ENCODE results near the gene RASGRP4. TPM values are rescaled to one million over a fixed set of nuclear protein-coding genes. Genes with fewer than 3 reads are reported as not detected.

The RASGRP4 gene
- total and polyA plus RNA-seq, 10 donors: 1.7 to 59.9 (median 19.5) TPM

- intact Hi-C loops (cut with DNase I; ENCODE audit: low total_unique reads): no loop called here
- WGBS, 5 donors: 94 to 100% (median 96%) methylated on average over 2 of the region's 2 CpGs
- no peaks in the 10 kb centered on the region for H3K9me3 ChIP-seq
- no peak for DNase-seq
- H3K4me1 ChIP-seq: peaks cover 26 to 42% (median 32%) of the 10 kb centered on the region in 6 donors
- H3K4me3 ChIP-seq: no peak overlapping the region
- peaks cover 0 to 58% (median 38%) of the 10 kb centered on the region in 7 donors for H3K27me3 ChIP-seq (replicated peaks in 1 of 7)
- TF ChIP-seq CTCF (IDR thresholded peaks at IDR 0.05 in 8 of 11, conservative IDR thresholded peaks at IDR 0.05 in 3 of 11): no peak
- no peak for TF ChIP-seq POLR2A (IDR thresholded peaks at IDR 0.05)
- peaks cover 6 to 77% (median 61%) of the 10 kb centered on the region in 6 donors for H3K36me3 ChIP-seq
- no peak overlapping the region for H3K27ac ChIP-seq
Observed at GRCh38 chr19:38383743-38384142, 42.3 kb downstream of the RASGRP4 start.

GRCh38 chr19:38383184-38383583 lies 42.8 kb downstream of the RASGRP4 start:
- peaks cover 6 to 83% (median 64%) of the 10 kb centered on the region in 6 donors for H3K36me3 ChIP-seq
- TF ChIP-seq CTCF (IDR thresholded peaks at IDR 0.05 in 8 of 11, conservative IDR thresholded peaks at IDR 0.05 in 3 of 11) (no peak), POLR2A (IDR thresholded peaks at IDR 0.05) (no peak), POLR2AphosphoS5 (IDR thresholded peaks at IDR 0.05) (no peak)
- peaks cover 0 to 52% (median 32%) of the 10 kb centered on the region in 7 donors for H3K27me3 ChIP-seq (replicated peaks in 1 of 7)
- 93 to 96% (median 95%) methylated on average over 9 to 10 of the region's 10 CpGs for WGBS, 5 donors
- intact Hi-C loops (cut with DNase I; ENCODE audit: low total_unique reads): no loop called here
- H3K9me3 ChIP-seq: no peaks in the 10 kb centered on the region
- no peak overlapping the region for H3K4me3 ChIP-seq
- H3K4me1 ChIP-seq: peaks cover 22 to 37% (median 27%) of the 10 kb centered on the region in 6 donors
- H3K27ac ChIP-seq: no peak overlapping the region
- DNase-seq: no peak

GRCh38 chr19:38381138-38381537 lies 44.9 kb downstream of the RASGRP4 start:
- Histone ChIP-seq H3K27ac (no peak overlapping the region), H3K9me3 (no peaks in the 10 kb centered on the region), H3K4me1 (peaks cover 6 to 35% (median 19%) of the 10 kb centered on the region in 6 donors), H3K4me3 (no peak overlapping the region), H3K27me3 (replicated peaks in 1 of 7) (peaks cover 0 to 31% (median 12%) of the 10 kb centered on the region in 7 donors), H3K36me3 (peaks cover 6 to 98% (median 75%) of the 10 kb centered on the region in 6 donors)
- no peak for DNase-seq
- TF ChIP-seq POLR2A (IDR thresholded peaks at IDR 0.05): no peak
- TF ChIP-seq CTCF (IDR thresholded peaks at IDR 0.05 in 8 of 11, conservative IDR thresholded peaks at IDR 0.05 in 3 of 11): no peak
- TF ChIP-seq POLR2AphosphoS5 (IDR thresholded peaks at IDR 0.05): no peak
- intact Hi-C loops (cut with DNase I; ENCODE audit: low total_unique reads): no loop called here
- 94 to 98% (median 96%) methylated on average over 8 to 9 of the region's 9 CpGs for WGBS, 5 donors

- no peak for TF ChIP-seq CTCF (IDR thresholded peaks at IDR 0.05 in 8 of 11, conservative IDR thresholded peaks at IDR 0.05 in 3 of 11)
- TF ChIP-seq POLR2A (IDR thresholded peaks at IDR 0.05): no peak
- no peak for TF ChIP-seq POLR2AphosphoS5 (IDR thresholded peaks at IDR 0.05)
- Histone ChIP-seq H3K27ac (no peak overlapping the region), H3K36me3 (peaks cover 6 to 80% (median 64%) of the 10 kb centered on the region in 6 donors), H3K9me3 (no peaks in the 10 kb centered on the region), H3K4me1 (peaks cover 12 to 37% (median 24%) of the 10 kb centered on the region in 6 donors), H3K4me3 (no peak overlapping the region), H3K27me3 (replicated peaks in 1 of 7) (peaks cover 0 to 11% (median 0%) of the 10 kb centered on the region in 7 donors)
- intact Hi-C loops (cut with DNase I; ENCODE audit: low total_unique reads): no loop called here
- 93 to 97% (median 96%) methylated on average over 10 of the region's 10 CpGs for WGBS, 5 donors
- no peak for DNase-seq
Observed at GRCh38 chr19:38378866-38379265, 47.2 kb downstream of the RASGRP4 start.
